Non-pigmented ciliary epithelial cell (primary cell): ENCODE measurements around the gene LANCL2.
"Not testable (repeated sequence)": the region's sequence is repeated elsewhere in the genome, so short reads cannot be mapped to it uniquely, and the experiment has no call there.

Experiments used
- DNase-seq: peaks from one replicate; pipeline ENCODE4 v3.0.0-alpha.2; 2010; ENCODE audit warnings: low read depth

LANCL2 gene

DNA sequence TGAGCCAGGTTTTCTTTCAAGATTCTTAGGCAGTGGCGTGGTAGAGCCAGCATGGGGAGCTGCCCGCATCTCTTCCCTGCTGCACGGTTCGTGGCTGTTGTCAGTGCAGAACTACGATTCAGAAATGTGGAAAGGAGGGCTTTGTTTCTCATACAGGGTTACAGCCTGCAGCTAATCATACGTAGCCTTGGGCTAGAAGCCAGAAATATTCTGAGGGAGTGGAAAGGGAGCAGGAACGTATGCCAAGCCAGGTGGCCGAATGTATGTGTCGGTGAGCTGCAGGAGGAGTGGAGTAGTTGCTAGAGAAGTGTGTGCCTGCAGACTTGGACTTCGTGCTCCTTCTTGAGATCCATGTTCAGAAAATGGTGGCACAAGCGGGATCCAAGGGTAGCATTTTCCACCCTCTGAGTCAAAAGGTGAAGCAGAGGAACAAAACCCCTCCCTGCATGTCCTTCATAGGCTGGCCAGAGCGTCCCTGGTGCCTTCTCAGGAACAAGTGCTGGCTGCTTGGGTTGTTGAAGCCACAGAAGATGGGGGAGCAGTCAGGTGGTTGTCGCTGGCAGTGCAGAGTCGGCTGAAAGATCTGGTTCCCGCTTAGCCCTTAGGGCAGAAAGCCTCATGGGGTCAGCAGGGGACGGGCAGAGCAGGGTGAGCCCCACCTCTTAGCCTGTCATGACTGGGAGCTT lies 40.9 kb downstream of the LANCL2 start:
- DNase-seq = no peak

DNA sequence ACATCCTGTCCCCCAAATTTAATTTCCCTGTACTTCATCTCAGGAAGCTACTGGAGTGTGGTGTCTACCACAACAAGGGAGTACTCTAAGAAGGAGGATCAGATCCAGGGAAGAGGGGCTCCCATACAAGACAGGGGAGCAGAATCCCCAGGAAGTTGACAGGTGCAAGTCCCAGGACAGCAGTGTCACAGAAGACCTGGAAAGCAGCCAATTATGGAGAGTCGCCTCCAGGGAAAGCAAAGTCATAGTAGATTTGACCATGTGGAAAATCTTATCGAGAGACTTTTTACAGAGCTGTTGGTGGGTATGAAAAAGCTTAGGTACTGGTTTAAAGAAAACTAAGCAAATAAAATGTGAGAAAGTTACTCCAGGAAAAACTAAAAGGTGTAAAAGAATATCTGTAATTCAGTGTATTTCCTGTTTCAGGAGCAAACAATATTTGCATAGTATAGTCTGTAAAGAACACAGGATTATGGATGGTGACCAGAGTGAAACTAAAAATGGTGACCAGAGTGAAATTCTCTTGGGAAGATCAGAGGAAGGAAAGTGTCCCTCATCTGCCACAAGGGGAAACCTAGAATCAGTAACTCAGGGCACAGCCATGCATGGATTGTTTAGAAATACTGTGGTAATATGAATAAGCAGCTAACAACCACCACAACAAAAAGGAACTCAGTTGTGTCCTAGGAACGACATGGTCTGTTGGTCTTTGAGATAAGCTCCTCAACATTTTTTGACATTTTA lies 44.5 kb downstream of the LANCL2 start:
- DNase-seq = no peak

DNA sequence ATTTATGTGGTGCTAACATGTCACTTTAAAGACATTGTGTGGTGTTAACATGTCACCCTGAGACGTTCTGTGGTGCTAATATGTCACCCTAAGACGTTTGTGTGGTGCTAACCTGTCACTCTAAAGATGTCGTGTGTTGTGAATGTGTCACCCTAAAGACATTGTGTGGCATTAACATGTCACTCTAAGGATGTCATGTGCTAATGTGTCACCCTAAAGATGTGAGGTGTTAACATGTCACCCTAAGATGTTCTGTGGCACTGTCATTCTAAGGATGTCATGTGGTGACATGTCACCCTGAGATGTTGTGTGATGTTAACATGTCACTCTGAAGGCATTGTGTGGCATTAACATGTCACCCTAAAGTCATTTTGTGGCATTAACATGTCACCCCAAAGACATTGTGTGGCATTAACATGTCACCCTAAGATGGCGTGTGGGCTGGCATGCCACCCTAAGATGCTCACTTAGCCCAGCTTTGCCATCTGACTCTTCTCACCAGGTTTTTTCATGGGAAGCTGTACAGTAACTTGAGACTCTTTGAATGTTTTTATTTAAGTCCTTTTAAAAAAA lies 45.6 kb downstream of the LANCL2 start:
- DNase-seq = no peak

DNA sequence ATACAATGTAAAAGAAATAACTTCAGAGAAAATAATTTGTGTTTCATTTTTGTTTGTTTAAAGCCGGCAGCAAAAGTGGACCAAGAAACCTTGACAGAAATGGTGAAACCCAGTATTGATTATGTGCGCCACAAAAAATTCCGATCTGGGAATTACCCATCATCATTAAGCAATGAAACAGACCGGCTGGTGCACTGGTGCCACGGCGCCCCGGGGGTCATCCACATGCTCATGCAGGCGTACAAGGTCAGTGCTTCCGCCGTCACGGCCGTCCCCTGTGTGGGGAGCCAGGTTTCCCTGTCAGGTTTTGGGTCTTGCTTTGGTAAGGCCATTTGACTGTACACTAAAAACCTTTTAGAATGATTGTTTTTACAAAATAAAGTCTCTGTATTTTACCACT lies 46.7 kb downstream of the LANCL2 start:
- no peak for DNase-seq

DNA sequence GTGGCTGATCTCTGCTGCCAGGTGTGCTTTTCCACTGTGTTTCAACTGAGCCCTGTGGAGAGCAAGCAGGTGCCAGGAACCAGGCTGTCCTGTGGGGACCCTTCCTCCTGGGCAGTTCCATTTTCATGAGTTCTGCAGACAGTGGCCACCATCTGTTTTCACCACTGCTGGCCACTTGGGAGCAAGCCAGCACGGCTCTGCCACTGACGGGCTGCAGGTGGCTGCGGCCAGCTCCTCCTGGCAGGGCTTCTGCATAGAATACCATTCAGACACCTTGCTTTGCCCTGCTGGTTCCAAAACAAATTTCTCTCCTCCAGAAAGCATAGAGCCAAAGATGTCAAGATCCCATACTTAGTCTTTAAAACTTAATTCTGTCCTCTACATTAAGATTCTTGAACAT lies 48.3 kb downstream of the LANCL2 start:
- DNase-seq = no peak

DNA sequence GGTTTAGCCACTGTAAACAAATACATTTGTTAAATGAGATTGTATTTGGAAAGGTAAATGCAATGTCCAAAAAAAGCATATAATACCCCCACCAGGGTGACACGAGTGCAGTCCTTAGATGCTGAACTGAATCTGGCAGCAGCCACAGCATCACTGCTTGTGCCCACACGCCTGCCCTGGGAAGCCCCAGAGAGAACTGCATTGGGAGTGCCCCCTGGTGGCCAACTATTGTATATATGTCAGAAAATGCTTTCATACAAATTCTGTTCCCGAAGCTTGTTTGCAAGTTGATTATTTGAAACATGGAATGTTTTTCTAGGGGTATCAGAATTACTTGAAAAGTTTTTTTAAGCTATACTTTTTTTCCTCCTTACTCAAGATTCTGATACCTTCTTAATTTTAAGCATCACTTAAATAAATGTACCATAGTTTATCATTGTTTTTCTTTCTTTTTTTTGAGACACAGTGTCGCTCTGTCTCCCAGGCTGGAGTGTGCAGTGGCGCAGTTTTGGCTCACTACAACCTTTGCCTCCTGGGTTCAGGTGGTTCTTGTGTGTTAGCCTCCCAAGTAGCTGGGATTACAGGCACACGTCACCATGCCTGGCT lies 50.1 kb downstream of the LANCL2 start:
- DNase-seq = no peak

DNA sequence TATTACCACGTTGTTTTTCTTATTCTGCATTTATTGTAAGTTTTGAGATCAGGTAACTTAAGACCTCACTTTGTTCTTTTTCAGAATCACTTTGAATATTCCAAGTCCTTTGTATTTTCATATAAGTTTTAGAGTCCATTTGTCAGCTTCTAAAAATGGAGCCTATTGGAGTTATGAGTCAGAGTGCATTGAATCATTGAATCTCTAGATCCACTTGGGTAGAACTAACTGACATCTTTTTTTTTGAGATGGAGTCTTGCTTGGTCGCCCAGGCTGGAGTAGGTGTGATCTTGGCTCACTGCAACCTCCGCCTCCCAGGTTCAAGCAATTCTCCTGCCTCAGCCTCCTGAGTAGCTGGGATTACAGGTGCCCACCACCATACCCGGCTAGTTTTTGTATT lies 52.3 kb downstream of the LANCL2 start:
- not testable (repeated sequence) for DNase-seq

DNA sequence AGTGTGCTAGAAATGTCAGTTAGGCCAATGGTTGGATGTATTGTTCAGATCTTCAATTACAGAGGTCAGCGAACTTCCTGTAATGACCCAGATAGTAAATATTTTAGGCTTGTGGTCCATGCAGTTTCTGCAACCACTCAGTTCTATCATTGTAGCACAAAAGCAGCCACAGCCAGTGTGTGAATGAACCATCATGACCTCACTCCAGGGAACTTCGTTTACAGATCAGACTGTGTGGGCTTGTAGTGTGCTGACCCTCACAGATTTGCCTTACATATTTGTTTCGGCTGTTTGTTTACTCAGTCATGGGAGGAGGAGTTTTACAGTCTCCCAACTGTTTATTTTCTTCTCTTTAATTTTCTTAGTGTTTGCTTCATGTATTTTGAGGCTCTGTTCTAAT lies 55.4 kb downstream of the LANCL2 start:
- DNase-seq = no peak

DNA sequence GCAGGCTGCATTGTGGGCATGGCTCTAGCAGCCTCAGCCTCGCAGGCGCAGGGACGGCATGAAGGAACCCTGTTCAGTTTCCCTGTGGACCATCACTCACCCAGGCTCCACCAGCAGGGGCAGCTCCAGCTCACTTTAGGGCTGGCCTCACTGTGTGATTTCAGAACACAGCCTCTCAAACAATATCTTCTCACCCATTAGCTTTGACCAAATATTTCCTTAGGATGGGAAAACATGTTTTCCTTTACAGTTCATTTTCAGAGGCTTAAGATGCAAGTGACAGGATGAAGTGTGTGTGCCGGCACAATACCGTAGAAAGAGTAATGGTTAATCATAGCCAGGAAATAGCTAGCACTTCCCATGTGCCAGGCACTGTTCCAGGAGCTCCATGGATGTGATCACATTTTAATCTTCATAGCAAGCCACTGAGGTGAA lies 58.2 kb downstream of the LANCL2 start:
- DNase-seq = no peak

DNA sequence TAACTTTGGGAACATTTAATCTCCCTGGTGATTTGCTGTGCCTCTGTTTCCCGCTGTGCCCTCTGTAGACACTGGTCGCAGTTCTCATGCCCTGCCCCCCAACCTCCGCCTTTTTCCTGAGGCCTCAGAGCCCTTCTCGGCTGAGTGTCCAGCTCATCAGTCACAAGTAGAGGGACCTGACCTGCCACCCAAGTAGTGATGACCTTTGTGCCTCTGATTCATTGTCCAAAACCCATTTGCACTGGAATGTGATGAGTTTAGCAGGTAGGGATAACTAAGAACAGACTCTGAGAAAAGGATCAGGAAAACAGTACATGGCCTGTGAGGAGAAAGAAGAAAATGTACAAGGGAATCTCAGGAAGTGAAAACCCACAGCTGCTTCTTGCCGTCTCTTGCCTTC lies 58.8 kb downstream of the LANCL2 start:
- DNase-seq = no peak

DNA sequence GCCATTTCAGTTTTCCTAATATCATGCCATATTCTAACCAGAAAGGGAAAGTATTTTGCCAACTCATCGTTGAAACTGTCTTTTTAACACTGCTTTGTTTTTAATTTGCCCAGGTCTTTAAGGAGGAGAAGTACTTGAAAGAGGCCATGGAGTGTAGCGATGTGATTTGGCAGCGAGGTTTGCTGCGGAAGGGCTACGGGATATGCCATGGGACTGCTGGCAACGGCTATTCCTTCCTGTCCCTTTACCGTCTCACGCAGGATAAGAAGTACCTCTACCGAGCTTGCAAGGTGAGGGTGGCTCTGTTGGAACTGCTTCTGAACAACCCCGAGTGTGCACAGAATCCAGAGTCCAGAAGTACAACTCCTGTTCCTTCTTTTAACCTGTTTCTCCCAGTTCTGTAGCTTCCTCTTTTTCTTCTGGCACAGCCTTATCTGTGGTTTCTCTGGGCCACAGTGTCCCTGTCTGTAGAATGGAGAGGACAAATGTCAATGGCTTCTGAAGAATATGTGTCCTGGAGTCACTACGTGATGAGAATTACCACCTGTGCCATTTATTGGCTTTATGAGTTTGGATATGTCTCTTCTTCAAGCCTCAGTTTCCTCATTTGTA lies 60.1 kb downstream of the LANCL2 start:
- DNase-seq = no peak

DNA sequence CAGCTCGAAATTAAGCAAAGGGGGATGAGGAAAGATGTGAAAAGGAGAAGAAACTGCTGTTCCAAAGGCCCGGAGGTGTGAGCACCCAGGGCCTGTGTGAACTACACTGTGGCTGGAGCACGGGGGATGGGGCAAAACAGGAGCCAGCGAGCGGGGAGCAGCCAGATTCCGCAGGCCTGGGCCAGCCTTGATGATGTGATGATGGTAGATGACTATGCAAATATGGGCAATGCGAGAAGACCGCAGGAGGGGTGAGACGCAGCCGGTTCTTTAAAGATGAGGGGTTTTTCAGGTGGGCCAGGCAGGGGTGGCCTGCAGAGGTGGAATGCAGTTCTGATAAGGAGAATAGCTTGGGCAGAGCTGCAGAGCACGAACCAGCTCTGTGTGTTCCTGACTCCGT lies 61.5 kb downstream of the LANCL2 start:
- no peak for DNase-seq

DNA sequence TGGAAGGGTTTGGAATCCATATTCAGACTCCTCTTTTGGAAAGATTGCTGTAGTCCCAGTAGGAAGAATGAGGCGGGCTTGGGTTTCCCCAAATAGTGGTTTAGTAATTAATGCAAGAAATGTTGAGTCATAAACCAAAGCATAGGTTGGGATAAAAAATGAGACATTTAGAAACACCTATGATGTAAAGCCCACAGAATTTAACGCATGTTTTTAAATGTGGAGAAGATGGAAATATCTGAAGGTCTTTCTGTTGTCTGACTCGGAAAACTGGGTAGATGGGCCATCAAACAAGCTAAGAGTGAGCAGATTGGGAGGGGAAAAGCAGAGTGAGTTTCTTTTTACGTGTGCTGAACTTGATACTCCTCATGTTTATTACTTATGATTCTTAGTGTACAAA lies 62.2 kb downstream of the LANCL2 start:
- DNase-seq = no peak

DNA sequence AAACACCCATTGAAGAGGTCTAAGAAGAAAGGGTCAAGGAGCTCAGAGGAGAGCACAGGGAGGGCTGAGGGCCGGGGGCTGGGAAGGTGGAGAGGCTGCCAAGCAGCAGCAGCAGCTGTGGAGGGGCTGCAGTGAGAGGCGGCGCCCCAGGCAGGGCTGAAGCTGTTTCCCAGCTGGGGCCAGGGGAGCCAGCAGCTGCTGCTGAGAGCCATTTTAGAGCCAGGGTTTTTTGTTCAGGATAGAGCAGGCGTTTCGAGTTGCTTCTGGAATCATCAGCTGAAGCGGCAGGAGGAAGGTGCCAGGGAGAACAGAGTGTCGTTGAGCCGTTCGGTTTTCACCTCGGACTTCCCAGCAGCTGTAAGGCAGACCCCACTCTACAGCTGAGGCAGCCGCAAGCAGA lies 62.7 kb downstream of the LANCL2 start:
- DNase-seq = no peak

DNA sequence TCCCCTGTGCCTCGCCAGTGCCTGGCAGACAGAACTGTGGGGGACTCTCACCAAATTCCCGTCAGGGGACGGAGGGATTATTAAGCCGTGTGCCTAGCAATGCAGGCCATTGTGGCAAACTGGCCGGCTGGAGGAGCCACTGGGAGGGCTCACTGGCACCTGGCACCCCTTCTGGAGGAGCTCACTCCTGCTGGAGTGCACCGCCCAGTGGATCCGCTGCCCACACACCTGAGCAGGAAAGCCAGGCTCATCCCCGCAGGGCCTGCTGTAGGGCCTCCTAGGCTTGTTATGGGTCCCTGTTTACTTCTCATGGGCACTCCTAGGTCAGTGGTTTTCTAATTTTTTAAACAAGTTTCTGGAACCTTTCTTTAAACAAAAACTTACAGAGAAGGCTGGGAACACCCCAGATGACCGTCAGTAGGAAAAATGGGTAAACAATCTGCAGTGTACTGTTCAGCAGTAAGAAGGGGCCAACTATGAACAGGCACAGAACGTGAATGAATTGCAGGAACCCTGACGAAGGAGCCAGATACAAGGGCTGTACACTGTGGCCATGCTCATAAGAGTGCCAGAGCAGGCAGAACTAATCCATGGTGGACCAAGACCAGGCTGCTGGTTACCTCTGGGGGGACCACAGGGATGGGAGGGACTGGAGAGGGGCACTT lies 64.8 kb downstream of the LANCL2 start:
- no peak for DNase-seq

DNA sequence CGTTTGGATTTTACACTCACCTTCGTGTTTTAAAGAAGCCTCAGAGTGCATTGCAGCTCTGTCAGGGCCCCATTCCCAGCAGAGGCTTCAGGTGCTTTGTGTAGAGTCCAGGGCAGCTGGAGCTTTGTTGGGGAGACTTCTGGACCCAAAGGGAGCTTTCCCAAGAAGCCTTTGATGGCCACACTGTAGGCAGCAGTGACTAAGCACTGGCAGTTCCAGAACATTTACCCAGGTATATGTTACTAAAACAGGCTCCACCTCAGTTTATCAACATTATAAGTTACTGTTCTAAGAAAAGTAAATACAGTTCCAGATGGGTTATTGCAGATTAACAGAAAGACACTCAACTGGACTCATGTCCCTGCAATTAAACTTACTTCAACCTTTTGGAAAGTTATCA lies 66.8 kb downstream of the LANCL2 start:
- DNase-seq = no peak

DNA sequence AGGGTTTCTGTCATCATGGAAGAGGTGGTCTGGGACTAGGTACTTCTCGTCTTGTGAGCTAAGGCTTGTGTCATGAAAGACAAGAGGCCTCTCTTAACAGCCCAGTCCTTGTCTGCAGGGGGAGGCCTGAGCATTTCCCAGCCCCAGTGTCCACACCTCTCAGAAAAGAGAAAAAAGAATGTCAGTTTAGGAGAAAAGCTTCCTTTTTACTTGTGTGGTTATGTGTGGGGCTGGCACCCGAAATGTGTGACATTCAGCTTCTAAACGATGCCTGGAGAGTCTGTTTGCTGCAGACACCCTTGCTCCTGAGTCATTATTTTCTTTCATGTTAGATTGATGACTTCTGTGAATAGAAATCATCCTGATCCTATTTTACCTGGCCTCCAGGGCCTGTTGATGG lies 67.4 kb downstream of the LANCL2 start:
- DNase-seq = no peak

DNA sequence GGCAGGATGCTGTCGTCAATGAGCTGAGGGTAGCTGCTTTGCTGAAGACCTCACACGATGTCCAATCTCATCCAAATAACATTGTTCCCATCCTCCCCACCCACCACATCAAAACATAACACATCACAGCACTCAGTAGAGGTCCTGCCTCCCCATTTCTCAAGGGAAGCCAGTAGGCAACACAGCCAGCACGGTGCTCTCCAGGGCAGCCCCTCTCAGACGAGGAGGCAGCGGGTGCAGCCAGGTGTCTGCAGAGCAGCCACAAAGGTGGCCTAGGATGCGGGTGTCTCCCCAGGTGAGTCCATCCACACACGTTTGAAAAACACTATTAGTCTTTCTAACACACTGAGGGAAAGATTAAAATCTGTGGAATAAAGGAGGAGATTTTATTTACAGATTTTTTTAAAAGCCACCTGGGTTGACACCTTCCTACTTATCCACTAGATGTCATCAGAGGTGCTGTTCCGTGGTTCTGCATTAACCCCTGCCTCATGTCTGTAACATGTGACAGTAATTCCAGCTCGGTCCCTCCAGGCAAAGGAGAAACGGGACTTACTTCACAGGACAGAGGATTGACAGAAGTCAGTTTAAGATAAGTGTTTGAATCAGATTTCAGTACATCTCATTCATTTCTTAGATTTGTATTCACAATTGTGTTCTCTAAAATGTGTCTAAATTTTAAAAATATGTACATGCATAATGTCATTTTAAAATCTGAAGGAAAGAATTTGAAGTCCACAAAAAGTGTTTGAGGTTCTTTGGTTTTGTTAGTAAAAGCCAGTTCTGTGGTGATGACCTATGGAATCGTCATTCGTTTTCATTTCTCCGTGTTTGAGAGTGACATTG lies 68.0 kb downstream of the LANCL2 start:
- DNase-seq = no peak

DNA sequence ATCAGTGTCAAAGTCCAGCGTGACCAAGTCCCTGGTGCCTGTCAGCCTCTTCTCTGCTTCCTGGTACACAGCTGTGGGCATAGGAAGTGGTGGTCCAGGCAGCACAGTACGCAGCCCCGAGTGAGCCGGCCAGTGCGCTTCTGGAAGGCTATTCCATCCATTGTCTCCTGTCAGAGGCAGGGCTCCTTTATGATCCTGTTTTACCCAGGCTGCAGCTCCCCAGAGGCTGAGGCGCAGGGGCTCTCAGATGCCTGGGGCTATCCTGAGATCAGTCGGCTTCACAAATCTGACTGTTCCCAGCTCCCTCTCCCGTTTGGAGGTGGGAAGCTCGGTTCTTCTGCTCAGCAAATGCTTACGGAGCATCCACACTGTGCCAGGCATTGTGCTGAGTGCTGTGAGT lies 70.3 kb downstream of the LANCL2 start:
- no peak for DNase-seq

DNA sequence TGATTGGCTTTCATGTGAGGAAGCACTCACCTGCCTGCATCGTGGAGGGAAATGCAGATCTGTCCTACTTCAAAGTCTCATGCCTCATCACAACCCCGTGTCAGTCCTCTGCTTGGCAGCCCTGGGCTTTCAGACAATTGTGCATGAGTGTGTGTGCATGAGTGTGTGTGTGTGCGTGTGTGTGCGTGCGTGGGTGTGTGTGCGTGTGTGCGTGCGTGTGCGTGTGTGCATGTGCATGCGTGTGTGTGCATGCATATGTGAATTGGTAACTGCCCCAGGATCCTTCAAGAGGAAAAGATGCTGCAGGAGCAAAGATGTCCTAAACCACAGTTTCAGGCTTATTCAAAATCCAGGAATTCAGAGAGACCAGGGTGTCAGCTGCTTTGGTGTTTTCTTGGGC lies 71.3 kb downstream of the LANCL2 start:
- no peak for DNase-seq

DNA sequence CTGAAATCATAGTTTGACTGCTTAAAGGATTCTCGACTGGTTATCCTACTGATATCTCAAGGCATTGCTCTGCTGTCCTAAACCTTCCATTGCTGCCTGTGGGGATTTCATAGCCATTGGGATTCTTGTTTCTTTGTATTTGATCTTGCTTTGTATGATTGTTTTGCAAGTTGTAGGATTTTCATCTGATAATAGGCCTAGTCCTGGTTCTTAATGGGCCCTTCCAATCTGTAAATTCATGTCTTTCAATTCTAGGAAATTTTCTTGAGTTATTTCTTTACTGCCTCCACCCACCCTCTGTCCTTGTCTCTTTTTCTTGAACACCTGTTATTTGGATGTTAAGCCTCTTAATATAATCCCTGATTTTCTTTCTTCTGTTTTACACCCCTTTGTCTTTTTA lies 72.2 kb downstream of the LANCL2 start:
- DNase-seq = no peak
